Measurements from ENCODE around the gene ZNF574. TPM values are rescaled to one million over a fixed set of nuclear protein-coding genes. Genes with fewer than 3 reads are reported as not detected.

ZNF574 gene
- total RNA-seq, 1 experiment from 2014 or later, result 22.4 TPM

- no peak overlapping the region for H3K27ac Mint-ChIP-seq (ENCODE audit: unreplicated experiment)
- TF ChIP-seq CTCF (IDR thresholded peaks at IDR 0.05; ENCODE audit: insufficient read depth in 1 of 2, low read depth in 1 of 2, low read length in 1 of 2, severe bottlenecking in 1 of 2, unreplicated experiment in 1 of 2), result no peak
- peaks cover under 1% of the 10 kb centered on the region; the same call in 1 of the 2 replicates for H3K4me1 ChIP-seq
- H3K27me3 ChIP-seq (replicated peaks; ENCODE audit: control insufficient read depth, insufficient read depth, low read length), result 0 out of 2 replicates have a peak, but pooled peaks cover 1% of the 10 kb centered on the region
- no TSS peak for BruUV-seq (replicated peaks)
- H3K36me3 ChIP-seq (ENCODE audit: control insufficient read depth, insufficient read depth, low read length), result no peaks in the 10 kb centered on the region
- no peaks in the 10 kb centered on the region for H3K9me3 ChIP-seq
- ChIA-PET CTCF (interaction anchor here (0.6 kb wide), 1 partner anchor 388 kb away, joined by 6 read pairs; no protein-coding TSS in a partner anchor), POLR2A (no interaction called here)
- intact Hi-C loops (cut with micrococcal nuclease; ENCODE audit: unreplicated experiment), result no loop called here
- no peak for DNase-seq
- H3K27me3 Mint-ChIP-seq (ENCODE audit: insufficient read depth, unreplicated experiment), result peaks cover 12% of the 10 kb centered on the region
- H3K4me1 Mint-ChIP-seq (ENCODE audit: low read depth, unreplicated experiment), result no peaks in the 10 kb centered on the region
- no peak overlapping the region for H3K4me3 ChIP-seq (ENCODE audit: low read depth, low read length)
- no peaks in the 10 kb centered on the region for H3K36me3 Mint-ChIP-seq (ENCODE audit: insufficient read depth, unreplicated experiment)
- H3K4me3 Mint-ChIP-seq (ENCODE audit: unreplicated experiment), result no peak overlapping the region
- H3K9me3 Mint-ChIP-seq (ENCODE audit: unreplicated experiment), result no peaks in the 10 kb centered on the region
Measured at GRCh38 chr19:42102877-42103276, 26.9 kb downstream of the ZNF574 start.

GRCh38 chr19:42105368-42105767 is 29.4 kb downstream of the ZNF574 start:
- Mint-ChIP-seq H3K4me3 (ENCODE audit: unreplicated experiment) (no peak overlapping the region), H3K27me3 (ENCODE audit: insufficient read depth, unreplicated experiment) (peaks cover 14% of the 10 kb centered on the region), H3K36me3 (ENCODE audit: insufficient read depth, unreplicated experiment) (no peaks in the 10 kb centered on the region), H3K9me3 (ENCODE audit: unreplicated experiment) (no peaks in the 10 kb centered on the region), H3K4me1 (ENCODE audit: low read depth, unreplicated experiment) (no peaks in the 10 kb centered on the region), H3K27ac (ENCODE audit: unreplicated experiment) (no peak overlapping the region)
- Histone ChIP-seq H3K4me1 (no peaks in the 10 kb centered on the region), H3K27me3 (replicated peaks; ENCODE audit: control insufficient read depth, insufficient read depth, low read length) (0 out of 2 replicates have a peak, but pooled peaks cover 1% of the 10 kb centered on the region), H3K9me3 (no peaks in the 10 kb centered on the region), H3K36me3 (ENCODE audit: control insufficient read depth, insufficient read depth, low read length) (no peaks in the 10 kb centered on the region), H3K4me3 (ENCODE audit: low read depth, low read length) (no peak overlapping the region)
- ChIA-PET POLR2A (interaction anchor here (0.7 kb wide), 1 partner anchor 9 kb away, joined by 3 read pairs; no protein-coding TSS in a partner anchor), CTCF (interaction anchor here (1.1 kb wide), 1 partner anchor 1800 kb away, joined by 4 read pairs; no protein-coding TSS in a partner anchor)
- no TSS peak for BruUV-seq (replicated peaks)
- DNase-seq, result no peak
- intact Hi-C loops (cut with micrococcal nuclease; ENCODE audit: unreplicated experiment), result no loop called here
- TF ChIP-seq CTCF (IDR thresholded peaks at IDR 0.05; ENCODE audit: insufficient read depth in 1 of 2, low read depth in 1 of 2, low read length in 1 of 2, severe bottlenecking in 1 of 2, unreplicated experiment in 1 of 2), result no peak

DNA sequence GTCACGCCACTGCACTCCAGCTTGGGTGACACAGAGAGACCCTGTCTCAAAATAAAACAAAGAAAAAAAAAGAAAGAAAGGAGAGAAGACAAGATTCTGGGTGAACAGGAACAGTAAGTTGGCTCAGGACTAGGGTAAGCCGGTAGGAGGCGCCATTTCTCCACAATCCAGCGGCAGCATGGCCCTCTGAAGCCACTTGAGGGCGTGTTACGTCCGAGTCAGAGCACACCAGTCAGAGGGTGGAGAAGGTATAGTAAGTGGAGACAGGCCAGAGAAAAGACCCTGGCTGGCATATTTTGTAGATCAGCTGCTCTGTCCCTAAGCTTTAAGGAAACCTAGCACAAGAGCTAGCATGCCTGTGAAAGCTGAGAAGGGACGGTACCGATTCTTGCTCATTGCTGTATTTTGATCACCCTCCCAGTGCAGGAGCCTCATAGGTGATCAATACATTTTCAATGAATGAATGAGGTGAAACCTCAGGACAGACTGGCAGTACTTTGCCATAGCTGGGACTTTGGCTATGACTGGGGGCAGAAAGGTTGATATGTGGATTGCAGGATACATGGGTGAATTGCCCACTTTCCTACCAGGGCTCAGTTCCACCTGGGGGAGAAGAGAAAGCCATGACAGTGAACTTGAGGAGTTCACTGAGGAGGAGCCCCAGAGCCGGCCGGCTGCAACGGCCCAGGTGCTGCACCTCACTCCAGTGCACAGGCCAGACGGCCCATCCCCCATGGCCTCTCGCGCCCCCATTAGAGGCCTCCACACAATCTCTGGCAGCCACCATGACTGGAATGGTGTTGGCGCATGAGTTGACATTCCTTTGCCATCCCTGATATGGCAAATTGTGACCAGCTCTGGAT is 32.8 kb downstream of the ZNF574 start:
- peaks cover 17% of the 10 kb centered on the region for H3K27me3 Mint-ChIP-seq (ENCODE audit: insufficient read depth, unreplicated experiment)
- DNase-seq, result peak; percentile 78 to 80
- ChIA-PET CTCF (interaction anchor here (1.1 kb wide), 1 partner anchor 32 kb away, joined by 4 read pairs; no protein-coding TSS in a partner anchor), POLR2A (no interaction called here)
- H3K4me3 Mint-ChIP-seq (ENCODE audit: unreplicated experiment), result no peak overlapping the region
- no peaks in the 10 kb centered on the region for H3K9me3 ChIP-seq
- H3K9me3 Mint-ChIP-seq (ENCODE audit: unreplicated experiment), result no peaks in the 10 kb centered on the region
- H3K27ac Mint-ChIP-seq (ENCODE audit: unreplicated experiment), result no peak overlapping the region
- no TSS peak for BruUV-seq (replicated peaks)
- H3K36me3 ChIP-seq (ENCODE audit: control insufficient read depth, insufficient read depth, low read length), result no peaks in the 10 kb centered on the region
- no peaks in the 10 kb centered on the region for H3K36me3 Mint-ChIP-seq (ENCODE audit: insufficient read depth, unreplicated experiment)
- H3K4me3 ChIP-seq (ENCODE audit: low read depth, low read length), result no peak overlapping the region
- 0 out of 2 replicates have a peak, but pooled peaks cover 1% of the 10 kb centered on the region for H3K27me3 ChIP-seq (replicated peaks; ENCODE audit: control insufficient read depth, insufficient read depth, low read length)
- intact Hi-C loops (cut with micrococcal nuclease; ENCODE audit: unreplicated experiment), result loop anchor here (1.0 kb wide), 1 partner anchor 217 kb away; the partner anchor contains the start of gene MEGF8
- H3K4me1 ChIP-seq, result no peaks in the 10 kb centered on the region
- TF ChIP-seq CTCF (IDR thresholded peaks at IDR 0.05; ENCODE audit: insufficient read depth in 1 of 2, low read depth in 1 of 2, low read length in 1 of 2, severe bottlenecking in 1 of 2, unreplicated experiment in 1 of 2), result peak; percentile 98 to 99
- no peaks in the 10 kb centered on the region for H3K4me1 Mint-ChIP-seq (ENCODE audit: low read depth, unreplicated experiment)

All from Caco-2 (cell line).